Hair follicle dermal papilla cell (primary cell): ENCODE measurements around the gene ANKRD10. TPM values are rescaled to one million over a fixed set of nuclear protein-coding genes. Genes with fewer than 3 reads are reported as not detected.

Source experiments
- small RNA-seq: library from RNA; depleted of rRNA; stranded (forward); fragments of <200 nt; gene quantifications from one replicate; pipeline ENCODE3, GENCODE V24; 2012
- total RNA-seq: library from RNA; depleted of rRNA; stranded (reverse); fragments of >200 nt; gene quantifications from 2 replicates; pipeline ENCODE4 v1.2.3, GENCODE V29; 2012

ANKRD10 gene
- total RNA-seq, result 77.6 and 116 TPM in 2 replicates

GRCh38 chr13:110915057-110915873, at the start of gene ANKRD10:
Gene ANKRD10 (minus strand): TSS chr13:110915069. CDS start chr13:110914934, 135 bp downstream.

Small RNAs within 50 kb of the gene (small RNA-seq; reads per million reads assigned to genes)
- gene AL442128.1, result not detected

Other genes starting within 250 kb of the ANKRD10 start
- 81.1 and 98.5 TPM in 2 replicates for gene CARS2, start 209.0 kb downstream of the ANKRD10 start, total RNA-seq
- gene ING1, start 201.4 kb downstream of the ANKRD10 start, total RNA-seq, result 9.5 and 9.6 TPM in 2 replicates
- 35.7 and 40.4 TPM in 2 replicates for gene ARHGEF7, start 200.2 kb upstream of the ANKRD10 start, total RNA-seq